Activated CD4-positive, CD25-positive, alpha-beta regulatory T cell treated with anti-CD3 and anti-CD28 coated beads, Interleukin-2, amount 50 U/mL, for 24 hours (primary cell): ENCODE measurements around the gene PDE6C.

Experiments
- ATAC-seq, 2 donors: fragments of 150-1000 bp; cut with Tn5 transposase; one replicate each; pipeline ENCODE4 v1.10.0; 2021; ENCODE audit warnings: mild to moderate bottlenecking in 1 of 2, moderate library complexity in 1 of 2

Gene PDE6C

GRCh38 chr10:93612311-93612710, at the start of gene PDE6C:
Gene PDE6C (plus strand): TSS chr10:93612537. CDS start chr10:93612726, 189 bp downstream.
- no peak for ATAC-seq

- no peak for ATAC-seq
These were observed 46.9 kb upstream of the PDE6C start for GRCh38 chr10:93565446-93565845.

DNA sequence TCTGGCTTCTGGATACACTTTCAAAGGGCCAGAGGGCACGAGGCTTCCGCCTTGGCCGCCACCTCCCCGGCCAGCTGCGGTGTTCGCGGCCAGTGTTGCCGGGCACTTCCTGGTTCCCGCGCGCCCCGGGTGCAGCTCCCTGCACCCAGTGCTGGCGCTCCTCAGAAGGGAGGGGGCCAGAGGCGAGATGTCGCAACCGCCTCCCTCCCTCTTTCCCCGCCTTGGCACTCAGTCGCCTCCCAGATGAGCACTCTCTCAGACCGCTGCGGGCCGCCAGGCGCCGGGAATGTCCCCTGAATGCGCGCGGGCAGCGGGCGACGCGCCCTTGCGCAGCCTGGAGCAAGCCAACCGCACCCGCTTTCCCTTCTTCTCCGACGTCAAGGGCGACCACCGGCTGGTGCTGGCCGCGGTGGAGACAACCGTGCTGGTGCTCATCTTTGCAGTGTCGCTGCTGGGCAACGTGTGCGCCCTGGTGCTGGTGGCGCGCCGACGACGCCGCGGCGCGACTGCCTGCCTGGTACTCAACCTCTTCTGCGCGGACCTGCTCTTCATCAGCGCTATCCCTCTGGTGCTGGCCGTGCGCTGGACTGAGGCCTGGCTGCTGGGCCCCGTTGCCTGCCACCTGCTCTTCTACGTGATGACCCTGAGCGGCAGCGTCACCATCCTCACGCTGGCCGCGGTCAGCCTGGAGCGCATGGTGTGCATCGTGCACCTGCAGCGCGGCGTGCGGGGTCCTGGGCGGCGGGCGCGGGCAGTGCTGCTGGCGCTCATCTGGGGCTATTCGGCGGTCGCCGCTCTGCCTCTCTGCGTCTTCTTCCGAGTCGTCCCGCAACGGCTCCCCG, 45.7 kb upstream of the PDE6C start, which contains the start of gene FFAR4:
FFAR4 (plus strand) TSS at position 231 of the 842 bp plus-strand sequence; CDS start at position 287, 56 bp downstream.
- ATAC-seq: no peak

DNA sequence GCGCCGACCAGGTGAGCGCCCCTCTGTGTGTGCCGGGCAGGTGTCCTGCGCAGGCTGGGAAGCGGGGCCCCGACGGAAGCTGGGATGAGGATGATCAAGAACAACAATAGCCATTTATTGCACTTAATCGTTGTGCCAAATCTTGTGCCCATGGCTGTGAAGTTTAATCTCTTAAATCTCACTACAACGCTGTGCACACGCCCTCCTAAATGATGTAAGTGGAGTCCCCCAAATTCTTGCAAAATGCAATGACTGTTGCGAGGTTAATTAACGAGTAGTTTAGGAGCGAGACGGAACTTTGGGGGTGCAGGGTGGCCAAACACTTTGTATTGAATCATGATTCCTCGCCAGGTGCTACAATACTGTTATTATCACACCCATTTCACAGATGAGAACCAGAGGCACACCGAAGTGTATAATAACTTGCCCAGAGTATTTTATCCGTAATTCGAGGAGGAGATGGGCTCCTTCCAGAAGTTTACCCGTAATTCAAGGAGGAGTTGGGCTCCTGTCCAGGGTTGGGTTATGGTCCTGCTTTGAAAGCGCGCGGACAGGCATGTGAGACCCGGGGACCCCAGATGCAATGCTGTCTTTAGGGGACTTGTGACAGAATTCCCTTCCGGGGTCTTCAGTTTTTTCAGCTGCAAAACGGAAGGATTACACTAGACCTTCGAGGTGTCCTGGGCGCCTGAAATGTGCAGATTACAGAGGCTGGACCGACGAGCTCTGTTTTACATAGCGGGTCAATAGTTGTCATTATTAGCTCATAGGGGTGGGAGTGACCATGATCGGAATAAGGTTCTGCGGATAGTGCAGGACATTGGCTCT, 44.8 kb upstream of the PDE6C start:
- no peak for ATAC-seq

DNA sequence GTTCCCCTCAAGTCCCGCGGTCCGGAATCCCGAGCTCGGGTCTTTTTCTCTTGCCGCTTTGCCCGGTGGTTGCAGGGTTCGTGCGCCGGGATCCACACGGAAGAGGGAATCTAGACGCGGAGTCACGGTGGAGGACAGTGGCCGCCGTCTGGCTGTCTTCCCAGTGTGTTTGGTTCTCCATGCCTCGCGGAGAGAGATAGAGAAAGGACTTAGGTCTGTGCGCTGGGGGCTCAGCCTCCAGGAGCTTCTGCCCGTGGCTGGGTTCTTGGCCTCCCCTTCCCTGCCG, 44.3 kb upstream of the PDE6C start:
- ATAC-seq: no peak

DNA sequence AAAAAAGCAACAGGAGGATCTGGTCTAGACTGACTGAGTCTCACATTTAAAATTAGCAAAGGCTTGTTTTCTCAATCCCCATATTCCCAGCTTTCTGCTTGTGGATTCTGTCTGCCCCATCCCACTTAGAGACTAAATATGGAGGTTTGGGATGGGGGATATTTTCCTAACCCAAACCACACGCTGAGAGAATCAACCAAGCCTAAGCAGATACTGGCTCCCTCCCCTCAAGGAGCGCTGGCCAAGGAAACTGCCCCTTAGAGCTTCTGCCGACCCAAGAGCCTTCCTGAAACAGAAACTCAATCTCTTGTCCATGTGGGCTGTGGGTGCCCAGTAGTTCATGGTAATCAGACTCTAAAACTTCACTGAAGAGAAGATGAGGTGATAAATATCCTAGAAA, 42.0 kb upstream of the PDE6C start:
- ATAC-seq: no peak

GRCh38 chr10:93572606-93573005, 39.7 kb upstream of the PDE6C start:
- no peak for ATAC-seq

- no peak for ATAC-seq
These were observed 39.1 kb upstream of the PDE6C start for GRCh38 chr10:93573051-93573909.

DNA sequence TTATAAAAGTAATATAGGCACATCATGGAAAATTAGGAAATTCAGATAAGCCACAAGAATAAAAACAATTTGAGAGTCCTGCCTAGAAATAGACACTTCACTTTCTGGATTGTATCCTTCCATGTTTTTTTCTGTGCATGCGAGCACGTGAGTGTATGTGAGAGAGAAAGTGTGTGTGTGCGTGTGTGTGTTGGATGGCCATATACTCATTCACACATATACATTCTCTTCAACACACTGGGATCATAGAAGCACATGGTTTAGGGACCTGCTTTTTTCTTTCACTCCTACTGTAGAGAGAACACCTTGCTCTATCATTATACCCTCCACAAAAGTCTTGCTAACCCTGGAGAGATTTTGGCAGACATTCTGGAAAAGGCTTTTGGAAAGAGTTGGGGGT, 38.4 kb upstream of the PDE6C start:
- no peak for ATAC-seq

DNA sequence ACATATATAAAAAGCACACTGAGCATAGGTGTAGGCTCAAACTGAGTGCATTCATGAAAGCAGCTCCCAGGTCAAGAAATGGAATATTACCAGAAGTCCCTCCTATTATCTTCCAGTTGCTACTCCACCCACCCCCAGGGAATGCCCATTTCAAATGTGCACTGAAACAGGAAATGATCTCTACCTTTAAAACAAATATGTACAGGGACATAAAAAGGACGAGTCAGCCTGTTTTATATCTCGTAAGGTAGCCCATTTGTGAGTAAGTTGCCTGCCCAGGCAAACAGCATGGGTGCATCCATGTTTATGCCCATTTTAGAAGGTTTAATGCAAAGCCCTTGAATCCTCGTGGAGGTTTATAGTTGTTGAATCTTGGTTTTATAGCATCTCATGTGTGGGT, 35.4 kb upstream of the PDE6C start:
- no peak for ATAC-seq

GRCh38 chr10:93577565-93577964, 34.8 kb upstream of the PDE6C start:
- ATAC-seq: no peak

DNA sequence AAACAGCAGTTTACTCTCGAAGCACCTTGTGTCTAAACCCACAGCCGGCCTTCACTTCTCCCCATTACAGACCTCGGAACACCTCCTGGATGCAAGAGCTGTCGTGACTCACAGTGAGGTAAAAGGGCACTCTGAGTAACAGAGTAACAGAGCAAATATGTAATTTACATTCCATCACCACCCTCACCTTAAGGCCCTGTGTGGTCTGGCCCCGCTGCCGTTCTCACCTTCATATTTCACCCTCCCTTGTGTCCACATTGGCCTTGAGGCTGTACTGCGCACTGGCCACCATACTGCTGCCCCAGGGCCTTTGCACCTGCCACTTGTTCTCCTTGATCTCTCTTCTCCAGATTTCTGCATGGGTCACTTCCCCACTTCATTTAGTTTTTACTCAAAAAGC, 33.2 kb upstream of the PDE6C start:
- no peak for ATAC-seq

DNA sequence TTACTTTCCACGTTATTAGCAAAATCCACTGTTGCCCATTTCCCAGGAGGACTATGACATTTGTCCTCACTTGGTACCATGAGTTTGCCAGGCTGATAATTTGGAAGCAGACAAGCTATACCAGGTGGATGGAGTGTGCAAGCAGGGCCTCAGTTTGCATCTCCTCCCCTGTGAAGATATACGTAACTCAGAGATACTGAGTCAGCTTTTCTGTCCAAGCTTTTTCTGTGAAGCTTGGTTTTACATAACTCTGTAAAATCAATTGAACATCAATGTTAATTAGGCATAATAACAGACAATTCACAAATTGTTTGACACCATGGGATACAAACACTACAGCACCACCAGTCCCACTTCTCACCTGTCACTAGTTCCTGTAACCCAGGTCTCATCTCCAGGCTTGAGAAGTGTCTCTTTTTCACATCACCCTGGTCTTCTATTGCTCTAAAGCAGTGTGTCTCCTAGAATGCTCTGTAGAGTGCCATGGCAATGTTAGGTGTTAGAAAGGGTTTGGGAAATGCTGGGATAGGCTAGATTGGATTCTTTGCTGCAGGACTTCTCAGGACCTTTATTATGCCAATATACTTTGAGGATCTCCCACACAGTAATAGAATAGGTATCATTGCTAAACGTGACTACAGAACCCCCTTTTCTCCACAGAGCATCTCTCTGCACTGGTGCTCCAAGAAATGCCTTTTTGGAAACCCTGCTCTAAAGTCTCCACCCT, 32.2 kb upstream of the PDE6C start:
- ATAC-seq: no peak

GRCh38 chr10:93580828-93581227, 31.5 kb upstream of the PDE6C start:
- no peak for ATAC-seq

DNA sequence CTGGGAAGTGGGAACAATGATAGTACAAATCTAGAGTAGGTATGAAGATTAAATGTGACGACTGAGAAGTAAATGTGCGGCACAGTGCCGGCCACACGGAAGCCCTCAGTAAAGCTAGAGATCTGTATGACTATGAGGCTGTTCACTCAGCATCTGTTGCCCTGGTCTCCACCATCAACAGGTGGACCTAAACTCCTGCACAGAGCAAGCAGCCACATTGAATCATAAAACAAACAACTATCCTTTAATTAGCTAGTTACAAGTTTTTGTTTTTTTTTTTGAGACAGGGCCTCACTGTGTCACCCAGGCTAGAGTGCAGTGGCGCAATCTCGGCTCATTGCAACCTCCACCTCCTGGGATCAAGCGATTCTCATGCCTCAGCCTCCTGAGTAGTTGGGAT, 27.9 kb upstream of the PDE6C start:
- no peak for ATAC-seq

DNA sequence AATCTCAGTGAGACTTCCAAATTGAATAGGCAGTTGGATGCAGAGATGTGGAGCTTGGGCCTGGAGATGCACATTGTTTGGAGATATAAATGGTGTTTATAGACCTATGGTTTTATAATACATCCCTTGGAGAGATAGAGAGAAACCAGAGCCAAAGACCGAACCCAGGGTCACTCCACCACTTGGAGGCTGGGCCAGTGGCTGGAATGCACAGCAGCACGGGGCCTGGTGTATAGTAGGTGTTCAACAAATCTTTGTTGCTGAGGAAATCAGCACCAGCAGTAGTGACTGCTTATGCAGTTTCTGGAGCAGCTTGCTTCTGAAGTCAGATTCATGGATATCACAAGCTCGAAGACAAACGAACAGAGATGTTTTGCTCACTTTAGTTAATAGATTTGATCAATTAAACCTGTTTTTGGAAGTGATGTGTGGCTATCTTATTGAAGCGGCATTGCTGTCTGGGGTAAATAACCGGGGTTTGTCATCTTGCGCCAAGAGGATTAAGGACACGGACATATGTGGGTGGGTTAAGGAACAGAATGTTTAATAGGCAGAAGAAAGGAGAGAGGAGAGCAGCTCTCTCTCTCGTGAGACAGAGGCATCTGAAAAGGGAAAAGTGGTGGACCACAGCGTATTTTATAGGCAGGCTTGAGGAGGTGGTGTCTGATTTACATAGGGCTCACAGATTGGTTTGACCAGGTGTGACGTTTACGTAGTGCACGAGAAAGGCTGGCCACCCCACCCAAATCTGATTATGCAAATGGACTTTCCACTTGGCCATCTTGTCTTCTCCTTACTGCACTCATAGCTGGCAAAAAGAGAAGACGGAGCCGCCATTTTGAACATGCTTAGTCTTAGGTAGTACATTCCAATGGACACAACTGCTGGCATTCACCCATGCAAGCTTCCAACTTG, 22.4 kb upstream of the PDE6C start:
- no peak for ATAC-seq

- no peak for ATAC-seq
These were observed 21.7 kb upstream of the PDE6C start for GRCh38 chr10:93590638-93591037.

DNA sequence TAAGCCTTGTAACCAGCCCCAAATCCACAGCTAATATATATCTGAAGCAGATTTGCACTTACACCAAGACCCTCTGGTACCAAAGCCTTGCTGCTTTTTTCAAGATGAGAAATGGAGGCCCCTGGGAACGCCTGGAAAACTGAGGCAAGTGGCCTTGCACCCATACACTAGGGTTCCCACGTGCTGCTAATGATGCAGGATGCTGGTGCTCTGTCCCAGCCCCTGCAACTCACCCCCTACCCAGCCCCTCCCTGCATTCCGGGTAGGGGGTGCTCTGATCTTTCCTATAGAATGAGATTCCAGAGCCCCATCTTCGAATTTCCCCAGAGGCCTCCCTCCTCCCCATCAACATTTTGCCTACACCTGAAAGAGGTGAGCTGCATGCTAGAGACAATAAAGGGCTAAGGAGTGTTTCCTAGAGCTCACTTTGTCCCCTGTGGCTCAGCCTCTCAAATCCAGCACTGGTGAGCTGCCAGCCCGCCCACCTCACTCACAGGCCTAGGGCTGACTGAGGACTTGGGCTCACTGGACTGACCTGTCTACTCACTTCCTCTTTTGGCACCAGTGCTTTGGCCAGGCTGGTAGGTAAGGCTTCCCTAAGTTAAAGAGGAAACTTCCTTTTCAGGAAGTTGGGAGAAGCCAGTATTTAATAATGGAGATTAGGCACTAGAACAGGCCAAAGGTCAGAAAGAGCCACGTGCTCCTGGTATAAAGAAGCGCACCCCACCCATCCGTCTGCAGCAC, 21.1 kb upstream of the PDE6C start:
- no peak for ATAC-seq

- no peak for ATAC-seq
These were observed 19.1 kb upstream of the PDE6C start for GRCh38 chr10:93593254-93593653.

DNA sequence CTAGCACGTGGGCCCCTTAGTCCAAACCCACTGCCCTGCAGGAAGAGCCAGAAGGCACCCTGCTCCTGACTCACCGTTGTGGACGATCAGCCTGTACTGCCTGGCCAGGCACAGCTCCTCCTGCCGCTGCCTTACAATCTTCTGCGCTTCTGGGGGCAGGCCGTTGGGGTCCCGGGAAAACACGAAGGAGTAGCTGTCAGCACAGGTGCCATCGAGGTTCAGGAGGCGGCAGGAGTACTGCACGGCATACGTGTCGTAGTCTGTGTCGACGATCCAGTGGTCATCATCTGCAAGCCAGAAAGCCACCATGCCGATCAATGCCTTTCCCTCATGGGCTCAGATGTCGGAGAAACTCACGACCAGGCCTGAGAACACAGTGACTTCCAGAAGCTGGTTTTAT, 18.6 kb upstream of the PDE6C start:
- ATAC-seq: no peak

- no peak for ATAC-seq
These were observed 17.8 kb upstream of the PDE6C start for GRCh38 chr10:93594518-93594917.
